Peyer's patch (tissue), 4 donors: ENCODE data around the gene DAZAP2. TPM values are rescaled to one million over a fixed set of nuclear protein-coding genes. Genes with fewer than 3 reads are reported as not detected.
A peak's percentile ranks its signal among the peaks of the same experiment; 100 is the strongest.

Source experiments
- DNase-seq, 3 donors: peaks; one replicate each; pipeline ENCODE4 v3.0.0-alpha.2; 2017 to 2019
- H3K27ac ChIP-seq, 4 donors: fragments of 200-600 bp; sonication (generic); one replicate each; pipeline ENCODE4 v1.5.1; 2016 to 2019
- H3K27me3 ChIP-seq, 2 donors: fragments of 200-600 bp; sonication (generic); one replicate each; pipeline ENCODE4 v1.5.1; 2019
- H3K36me3 ChIP-seq, 3 donors: fragments of 200-600 bp; sonication (generic); one replicate each; pipeline ENCODE4 v1.5.1; 2016 to 2019
- H3K4me1 ChIP-seq, 4 donors: fragments of 200-600 bp; sonication (generic); one replicate each; pipeline ENCODE4 v1.5.1; 2016 to 2019
- H3K4me3 ChIP-seq, 4 donors: fragments of 200-600 bp; sonication (generic); 1 replicate in 3 of 4; 2 replicates in 1 of 4; pipeline ENCODE4 v1.5.1; 2016 to 2019; ENCODE audit warnings: mild to moderate bottlenecking in 1 of 4
- H3K9me3 ChIP-seq, 4 donors: fragments of 200-600 bp; sonication (generic); one replicate each; pipeline ENCODE4 v1.5.1; 2016 to 2019; ENCODE audit warnings: mild to moderate bottlenecking in 1 of 4
- POLR2A ChIP-seq, 2 donors: fragments of 450-650 bp; IDR thresholded peaks; one replicate each; pipeline ENCODE4 v1.5.1; 2017; ENCODE audit warnings: antibody characterized with exemption in 2 of 2, mild to moderate bottlenecking in 2 of 2, moderate library complexity in 2 of 2
- total RNA-seq, 4 donors: library from RNA; depleted of rRNA; stranded (reverse); fragments of >200 nt; gene quantifications; one replicate each; pipeline ENCODE4 v1.1.0, GENCODE V29; 2016
- TF ChIP-seq, protein P1 (sequence below), 6 experiments: fragments of 450-650 bp in 4 of 6; fragments of 200-600 bp in 2 of 6; sonication (generic) in 1 of 6; IDR thresholded peaks; one replicate each; pipeline ENCODE4 v1.5.1; 2017 to 2019; ENCODE audit warnings: antibody characterized with exemption in 6 of 6, mild to moderate bottlenecking in 3 of 6, moderate library complexity in 1 of 6

DAZAP2 gene
- total RNA-seq, 4 donors from 2014 or later: 220 to 372 (median 284) TPM

DNA sequence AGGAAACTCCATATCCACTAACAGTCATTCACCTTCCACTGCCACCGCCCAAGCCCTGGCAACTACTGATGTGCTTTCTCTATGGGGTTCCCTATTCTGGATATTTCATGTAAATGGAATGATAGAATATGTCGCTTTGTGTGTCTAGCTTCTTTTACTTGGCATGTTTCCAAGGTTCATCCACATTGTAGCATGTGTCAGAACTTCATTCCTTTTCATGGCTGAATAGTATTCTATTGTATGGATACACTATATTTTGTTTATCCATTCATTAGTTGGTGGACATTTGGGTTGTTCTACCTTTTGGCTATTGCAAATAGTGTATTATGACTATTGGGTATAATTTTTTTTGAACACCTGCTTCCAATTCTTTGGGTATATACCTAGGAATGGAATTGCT, 29.4 kb upstream of the DAZAP2 start:
- H3K36me3 ChIP-seq: no peaks in the 10 kb centered on the region
- no peak for TF ChIP-seq POLR2A (IDR thresholded peaks at IDR 0.05)
- TF ChIP-seq, protein P1, sequence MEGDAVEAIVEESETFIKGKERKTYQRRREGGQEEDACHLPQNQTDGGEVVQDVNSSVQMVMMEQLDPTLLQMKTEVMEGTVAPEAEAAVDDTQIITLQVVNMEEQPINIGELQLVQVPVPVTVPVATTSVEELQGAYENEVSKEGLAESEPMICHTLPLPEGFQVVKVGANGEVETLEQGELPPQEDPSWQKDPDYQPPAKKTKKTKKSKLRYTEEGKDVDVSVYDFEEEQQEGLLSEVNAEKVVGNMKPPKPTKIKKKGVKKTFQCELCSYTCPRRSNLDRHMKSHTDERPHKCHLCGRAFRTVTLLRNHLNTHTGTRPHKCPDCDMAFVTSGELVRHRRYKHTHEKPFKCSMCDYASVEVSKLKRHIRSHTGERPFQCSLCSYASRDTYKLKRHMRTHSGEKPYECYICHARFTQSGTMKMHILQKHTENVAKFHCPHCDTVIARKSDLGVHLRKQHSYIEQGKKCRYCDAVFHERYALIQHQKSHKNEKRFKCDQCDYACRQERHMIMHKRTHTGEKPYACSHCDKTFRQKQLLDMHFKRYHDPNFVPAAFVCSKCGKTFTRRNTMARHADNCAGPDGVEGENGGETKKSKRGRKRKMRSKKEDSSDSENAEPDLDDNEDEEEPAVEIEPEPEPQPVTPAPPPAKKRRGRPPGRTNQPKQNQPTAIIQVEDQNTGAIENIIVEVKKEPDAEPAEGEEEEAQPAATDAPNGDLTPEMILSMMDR (IDR thresholded peaks at IDR 0.05): no peak
- H3K9me3 ChIP-seq: no peaks in the 10 kb centered on the region
- H3K4me1 ChIP-seq: no peaks in the 10 kb centered on the region
- no peak for DNase-seq
- H3K4me3 ChIP-seq: no peak overlapping the region
- H3K27me3 ChIP-seq: no peaks in the 10 kb centered on the region
- H3K27ac ChIP-seq: no peak overlapping the region

DNA sequence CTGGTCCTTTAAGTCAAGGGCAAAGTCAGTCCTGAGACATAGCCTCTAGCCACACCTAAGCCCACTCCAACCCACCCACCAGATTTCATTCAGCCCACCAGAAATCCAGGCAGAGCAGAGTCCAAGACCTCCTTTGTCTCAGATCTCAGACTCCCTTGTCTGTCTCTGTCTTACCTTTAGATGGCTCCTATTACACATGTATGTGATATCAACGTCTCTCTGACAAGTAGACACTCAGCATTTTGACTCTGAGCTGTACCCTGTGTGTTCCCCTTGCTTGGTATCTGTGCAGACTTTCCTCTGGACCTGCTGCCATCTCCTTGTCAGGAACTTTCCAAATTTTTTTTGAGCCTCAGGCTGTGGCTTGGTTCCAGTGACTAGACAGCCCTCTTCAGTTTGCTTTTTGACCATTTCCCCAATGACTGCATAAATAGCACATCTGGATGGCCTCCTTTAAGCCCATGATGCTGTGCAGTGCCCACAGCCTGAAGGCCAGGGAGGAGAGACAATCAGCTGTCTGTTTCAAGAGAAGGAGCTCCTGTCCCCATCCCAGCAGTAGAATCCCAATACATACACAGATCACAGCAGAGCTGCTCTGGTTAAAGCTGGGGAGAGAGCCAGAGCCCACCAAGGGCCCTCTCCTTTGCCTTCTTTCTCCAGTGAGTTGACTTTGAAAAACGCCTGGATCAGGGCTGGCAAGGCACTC, 27.8 kb upstream of the DAZAP2 start:
- H3K4me3 ChIP-seq: no peak overlapping the region
- H3K4me1 ChIP-seq: no peaks in the 10 kb centered on the region
- no peak for DNase-seq
- TF ChIP-seq, protein P1 (IDR thresholded peaks at IDR 0.05): no peak
- H3K9me3 ChIP-seq: no peaks in the 10 kb centered on the region
- no peaks in the 10 kb centered on the region for H3K36me3 ChIP-seq
- H3K27ac ChIP-seq: no peak overlapping the region
- no peaks in the 10 kb centered on the region for H3K27me3 ChIP-seq

DNA sequence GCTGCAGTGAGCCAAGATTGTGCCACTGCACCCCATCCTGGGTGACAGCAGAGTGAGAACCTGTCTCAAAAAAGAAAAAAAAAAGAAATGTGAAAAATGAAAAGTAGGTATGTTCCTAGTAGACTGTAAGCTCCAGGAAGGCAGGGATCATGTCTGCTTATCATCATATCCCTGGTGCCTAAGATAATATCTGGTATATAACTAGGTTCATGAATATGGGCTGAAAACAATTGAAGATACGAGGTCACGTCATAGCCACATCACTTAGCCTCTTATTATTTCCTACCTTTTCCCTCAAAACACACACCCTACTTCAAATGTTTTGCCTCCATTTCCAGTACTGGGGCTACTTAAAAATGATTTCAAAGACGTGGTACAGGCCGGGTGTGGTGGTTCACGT, 23.7 kb upstream of the DAZAP2 start:
- Histone ChIP-seq H3K27ac (no peak overlapping the region), H3K9me3 (no peaks in the 10 kb centered on the region), H3K27me3 (no peaks in the 10 kb centered on the region), H3K4me3 (no peak overlapping the region), H3K4me1 (peaks cover 0 to 11% (median 5%) of the 10 kb centered on the region in 4 donors), H3K36me3 (no peaks in the 10 kb centered on the region)
- TF ChIP-seq POLR2A (IDR thresholded peaks at IDR 0.05): no peak
- TF ChIP-seq, protein P1 (IDR thresholded peaks at IDR 0.05): no peak
- no peak for DNase-seq

DNA sequence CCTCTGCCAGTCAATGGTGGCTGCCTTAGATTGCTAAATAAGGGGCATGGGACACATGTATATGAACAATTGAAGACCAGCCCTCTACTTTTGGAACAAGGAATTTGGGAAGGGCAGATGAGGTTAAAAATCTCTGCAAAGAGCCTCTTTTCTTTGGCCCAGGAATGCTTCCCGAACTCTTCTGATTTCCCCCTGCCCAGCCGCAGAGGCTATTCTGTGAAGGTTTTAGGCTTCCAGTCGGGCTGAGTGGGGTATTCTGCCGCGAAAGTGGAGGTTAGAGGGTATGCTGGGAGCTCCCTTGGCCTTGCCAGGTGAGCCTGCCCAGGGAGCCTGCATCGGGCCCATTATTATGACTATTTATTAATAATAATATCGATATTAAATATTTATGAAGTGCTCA, 22.0 kb upstream of the DAZAP2 start:
- H3K4me1 ChIP-seq: peaks cover 0 to 11% (median 5%) of the 10 kb centered on the region in 4 donors
- no peaks in the 10 kb centered on the region for H3K27me3 ChIP-seq
- H3K9me3 ChIP-seq: no peaks in the 10 kb centered on the region
- peak overlapping the region; percentile 72 to 99 (median 87) for H3K4me3 ChIP-seq
- no peak for DNase-seq
- no peak for TF ChIP-seq POLR2A (IDR thresholded peaks at IDR 0.05)
- TF ChIP-seq, protein P1 (IDR thresholded peaks at IDR 0.05): no peak
- peak overlapping the region; percentile 94 to 97 (median 96) for H3K27ac ChIP-seq
- no peaks in the 10 kb centered on the region for H3K36me3 ChIP-seq

DNA sequence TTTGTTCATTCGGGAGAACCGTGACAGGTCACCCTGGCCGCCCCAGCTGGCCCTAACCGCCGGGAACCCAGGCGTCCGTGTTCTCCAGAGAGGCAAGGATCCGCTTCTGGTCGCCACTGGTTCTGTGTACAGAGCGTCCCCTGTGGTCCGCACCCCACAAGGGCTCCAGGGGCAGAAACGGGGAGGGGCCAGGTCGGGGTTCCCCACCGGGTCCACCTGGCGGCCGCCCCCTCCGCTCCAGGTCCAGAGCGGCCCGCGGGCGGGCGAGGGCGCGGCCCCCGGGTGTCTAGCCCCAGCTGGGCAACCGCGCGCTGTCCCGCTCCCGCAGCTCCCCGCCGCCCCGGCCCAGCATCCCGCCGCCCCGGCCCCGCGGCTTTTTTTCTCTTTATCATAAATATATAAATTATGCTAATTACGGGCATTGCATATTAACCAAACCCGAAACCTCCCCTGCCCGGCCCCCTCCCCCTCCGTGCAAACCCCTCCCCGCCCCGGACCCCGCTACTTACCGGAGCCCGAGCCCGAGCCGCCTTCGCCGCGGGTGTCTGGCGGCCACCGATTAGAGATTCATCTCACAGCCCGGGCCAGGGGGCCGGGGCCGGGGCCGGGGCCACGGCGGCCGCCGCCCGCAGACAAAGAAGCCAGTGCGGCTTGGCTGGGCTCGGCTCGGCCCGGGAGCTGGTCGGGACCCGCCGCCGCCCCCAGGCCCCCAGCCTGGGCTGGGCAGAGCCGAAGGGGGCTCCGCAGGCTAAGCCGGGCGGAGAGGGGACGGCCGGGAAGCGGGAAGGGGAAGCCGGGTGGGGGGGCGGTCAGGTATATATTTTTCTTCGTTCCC, 21.3 kb upstream of the DAZAP2 start:
- H3K36me3 ChIP-seq: no peaks in the 10 kb centered on the region
- TF ChIP-seq, protein P1 (IDR thresholded peaks at IDR 0.05): peak in 4 of 6 experiments; percentile 15 to 30 (median 26)
- TF ChIP-seq POLR2A (IDR thresholded peaks at IDR 0.05): no peak
- no peaks in the 10 kb centered on the region for H3K9me3 ChIP-seq
- H3K27ac ChIP-seq: peak overlapping the region; percentile 94 to 97 (median 96)
- peaks cover 0 to 11% (median 5%) of the 10 kb centered on the region in 4 donors for H3K4me1 ChIP-seq
- DNase-seq: peak; percentile 68 to 81 (median 73)
- H3K27me3 ChIP-seq: no peaks in the 10 kb centered on the region
- peak overlapping the region; percentile 72 to 99 (median 87) for H3K4me3 ChIP-seq
